SK-N-SH (cell line): ENCODE results near the gene ABCA8.
"Not testable (repeated sequence)": the region's sequence is repeated elsewhere in the genome, so short reads cannot be mapped to it uniquely, and the experiment has no call there.

Experiments
- CHD2 ChIP-seq: fragments of 150-350 bp; IDR thresholded peaks from 2 replicates; pipeline ENCODE4 v1.6.1; 2018; ENCODE audit warnings: low read length; ENCODE audit not compliant: partially characterized antibody
- CTCF ChIP-seq: fragments of 200-600 bp; sonication (generic); IDR thresholded peaks from 2 replicates; pipeline ENCODE4 v1.6.1; 2017; ENCODE audit warnings: antibody characterized with exemption, mild to moderate bottlenecking, moderate library complexity
- EP300 ChIP-seq, 2 experiments: IDR thresholded peaks; 2 replicates each; pipeline versions ENCODE4 v1.4.0 to v1.6.1; 2012; ENCODE audit warnings: borderline replicate concordance in 1 of 2, low read depth in 1 of 2, low read length in 1 of 2
- EZH2phosphoT487 ChIP-seq: fragments of 200-600 bp; sonication (generic); IDR thresholded peaks from 2 replicates; pipeline ENCODE4 v1.6.1; 2017; ENCODE audit warnings: low read depth, mixed run types, mild to moderate bottlenecking, antibody characterized with exemption, moderate library complexity, borderline replicate concordance
- GABPA ChIP-seq: IDR thresholded peaks from 2 replicates; pipeline ENCODE4 v1.4.0; 2012; ENCODE audit warnings: low read depth, mild to moderate bottlenecking
- MAX ChIP-seq: IDR thresholded peaks from 2 replicates; pipeline ENCODE4 v1.4.0; 2012; ENCODE audit warnings: low read depth
- POLR2AphosphoS5 ChIP-seq: IDR thresholded peaks from 2 replicates; pipeline ENCODE4 v1.6.1; 2012; ENCODE audit warnings: low read depth, low read length
- RCOR1 ChIP-seq: fragments of 150-350 bp; IDR thresholded peaks from 2 replicates; pipeline ENCODE4 v1.6.1; 2017; ENCODE audit warnings: antibody characterized with exemption, low read length
- TAF1 ChIP-seq: IDR thresholded peaks from 2 replicates; pipeline ENCODE4 v1.6.1; 2012; ENCODE audit warnings: low read depth, mild to moderate bottlenecking, low read length, moderate library complexity, borderline replicate concordance
- YY1 ChIP-seq: IDR thresholded peaks from 2 replicates; pipeline ENCODE4 v1.4.0; 2012; ENCODE audit warnings: low read depth, mild to moderate bottlenecking

- TF ChIP-seq POLR2AphosphoS5; CTCF; YY1; TAF1; MAX; GABPA; CHD2; EZH2phosphoT487; EP300 (IDR thresholded peaks at IDR 0.05; ENCODE audit: borderline replicate concordance in 1 of 2, low read depth in 1 of 2, low read length in 1 of 2); RCOR1: not testable (repeated sequence)
These were observed 49.6 kb upstream of the ABCA8 start for GRCh38 chr17:69004759-69005158.
